Glomerular endothelial cell (primary cell): ENCODE data around the gene ARHGEF28. TPM values are rescaled to one million over a fixed set of nuclear protein-coding genes. Genes with fewer than 3 reads are reported as not detected.

ENCODE experiments used
- DNase-seq: peaks from one replicate; pipeline ENCODE4 v3.0.0-alpha.2; 2011; ENCODE audit warnings: low read depth, low spot score; ENCODE audit errors: extremely low read depth
- total RNA-seq: library from RNA; depleted of rRNA; stranded (reverse); fragments of >200 nt; gene quantifications from 2 replicates; pipeline ENCODE4 v1.2.3, GENCODE V29; 2015

ARHGEF28 gene
- total RNA-seq, 1 donor from 2014 or later, result 143 TPM

- no peak for DNase-seq
These were observed 103.3 kb downstream of the ARHGEF28 start for GRCh38 chr5:73729329-73729728.

GRCh38 chr5:73732045-73732444, 106.0 kb downstream of the ARHGEF28 start:
- no peak for DNase-seq

GRCh38 chr5:73733219-73733618, 107.2 kb downstream of the ARHGEF28 start:
- DNase-seq, result no peak

- no peak for DNase-seq
These were observed 109.2 kb downstream of the ARHGEF28 start for GRCh38 chr5:73735032-73735734.

GRCh38 chr5:73739650-73740049, 113.7 kb downstream of the ARHGEF28 start:
- no peak for DNase-seq

GRCh38 chr5:73740274-73740790, 114.3 kb downstream of the ARHGEF28 start:
- DNase-seq, result no peak

GRCh38 chr5:73743161-73743560, 117.2 kb downstream of the ARHGEF28 start:
- DNase-seq, result no peak

GRCh38 chr5:73745836-73746235, 119.8 kb downstream of the ARHGEF28 start:
- DNase-seq, result no peak

GRCh38 chr5:73746608-73747007, 120.6 kb downstream of the ARHGEF28 start:
- DNase-seq, result no peak

- peak; percentile 51 for DNase-seq
These were observed 121.8 kb downstream of the ARHGEF28 start for GRCh38 chr5:73747696-73748380.

GRCh38 chr5:73748510-73749400, 122.8 kb downstream of the ARHGEF28 start:
- DNase-seq, result no peak

GRCh38 chr5:73749485-73750270, 123.7 kb downstream of the ARHGEF28 start:
- DNase-seq, result no peak

- no peak for DNase-seq
These were observed 125.4 kb downstream of the ARHGEF28 start for GRCh38 chr5:73751254-73751914.

- no peak for DNase-seq
These were observed 128.3 kb downstream of the ARHGEF28 start for GRCh38 chr5:73754254-73754653.

GRCh38 chr5:73757416-73757815, 131.4 kb downstream of the ARHGEF28 start:
- DNase-seq, result no peak

GRCh38 chr5:73759771-73760170, 133.8 kb downstream of the ARHGEF28 start:
- no peak for DNase-seq

- DNase-seq, result no peak
These were observed 137.5 kb downstream of the ARHGEF28 start for GRCh38 chr5:73763300-73764032.

GRCh38 chr5:73764586-73764985, 138.6 kb downstream of the ARHGEF28 start:
- no peak for DNase-seq

GRCh38 chr5:73764996-73765395, 139.0 kb downstream of the ARHGEF28 start:
- no peak for DNase-seq
